HepG2 (cell line): ENCODE data around the gene TRIM23. TPM values are rescaled to one million over a fixed set of nuclear protein-coding genes. Genes with fewer than 3 reads are reported as not detected.

Experiments used
- HES4 ChIP-seq: sonication (generic); formaldehyde crosslinking; IDR thresholded peaks from 2 replicates; pipeline ENCODE4 v1.9.0; 2021; ENCODE audit warnings: mild to moderate bottlenecking, missing genetic modification reagents, borderline replicate concordance
- HIC2 ChIP-seq: sonication (generic); formaldehyde crosslinking; IDR thresholded peaks from 2 replicates; pipeline ENCODE4 v1.9.0; 2022; ENCODE audit warnings: low read depth, missing genetic modification reagents
- KLF9 ChIP-seq: IDR thresholded peaks from 2 replicates; pipeline ENCODE4 v1.6.1; 2016; ENCODE audit warnings: low read depth
- MYC ChIP-seq: sonication (generic); formaldehyde crosslinking; IDR thresholded peaks from 2 replicates; pipeline ENCODE4 v1.9.0; 2021; ENCODE audit warnings: missing genetic modification reagents, borderline replicate concordance
- PRPF4 ChIP-seq: fragments of 200-400 bp; formaldehyde crosslinking; IDR thresholded peaks from 2 replicates; pipeline ENCODE4 v1.6.1; 2016; ENCODE audit warnings: low read length, low read depth; ENCODE audit not compliant: poor library complexity, severe bottlenecking
- RXRB ChIP-seq: IDR thresholded peaks from 2 replicates; pipeline ENCODE4 v1.6.1; 2016; ENCODE audit warnings: borderline replicate concordance, missing genetic modification reagents, missing compliant biosample characterization
- SCMH1 ChIP-seq: sonication (generic); formaldehyde crosslinking; IDR thresholded peaks from 2 replicates; pipeline ENCODE4 v1.9.0; 2021; ENCODE audit warnings: missing genetic modification reagents, mild to moderate bottlenecking, borderline replicate concordance
- TGIF2 ChIP-seq: IDR thresholded peaks from 2 replicates; pipeline ENCODE4 v1.6.1; 2016; ENCODE audit warnings: control low read depth, missing compliant biosample characterization
- ZBTB1 ChIP-seq: sonication (generic); formaldehyde crosslinking; IDR thresholded peaks from 2 replicates; pipeline ENCODE4 v1.4.0; 2020; ENCODE audit warnings: missing genetic modification reagents, borderline replicate concordance
- ZFP62 ChIP-seq: sonication (generic); formaldehyde crosslinking; IDR thresholded peaks from 2 replicates; pipeline ENCODE4 v1.4.0; 2020; ENCODE audit warnings: missing genetic modification reagents
- ZMYM4 ChIP-seq: sonication (generic); formaldehyde crosslinking; IDR thresholded peaks from 2 replicates; pipeline ENCODE4 v1.8.1; 2023; ENCODE audit warnings: mild to moderate bottlenecking, missing genetic modification reagents
- ZNF446 ChIP-seq: sonication (generic); formaldehyde crosslinking; IDR thresholded peaks from 2 replicates; pipeline ENCODE4 v1.5.0; 2020; ENCODE audit warnings: mild to moderate bottlenecking, missing genetic modification reagents
- ZNF547 ChIP-seq: sonication (generic); formaldehyde crosslinking; IDR thresholded peaks from 2 replicates; pipeline ENCODE4 v1.5.1; 2020; ENCODE audit warnings: mild to moderate bottlenecking, missing genetic modification reagents
- ZNF639 ChIP-seq: conservative IDR thresholded peaks from 2 replicates; pipeline ENCODE4 v1.6.1; 2018; ENCODE audit warnings: missing genetic modification reagents
- ZNF709 ChIP-seq: sonication (generic); formaldehyde crosslinking; IDR thresholded peaks from 2 replicates; pipeline ENCODE4 v1.5.0; 2020; ENCODE audit warnings: mild to moderate bottlenecking, missing genetic modification reagents
- ZNF746 ChIP-seq: sonication (generic); formaldehyde crosslinking; IDR thresholded peaks from 2 replicates; pipeline ENCODE4 v1.8.0; 2022; ENCODE audit warnings: mild to moderate bottlenecking, missing genetic modification reagents
- ZNF782 ChIP-seq: sonication (generic); formaldehyde crosslinking; IDR thresholded peaks from 2 replicates; pipeline ENCODE4 v1.4.0; 2020; ENCODE audit warnings: missing genetic modification reagents, mild to moderate bottlenecking, borderline replicate concordance
- ZSCAN30 ChIP-seq: sonication (generic); formaldehyde crosslinking; IDR thresholded peaks from 2 replicates; pipeline ENCODE4 v1.5.0; 2020; ENCODE audit warnings: mild to moderate bottlenecking, missing genetic modification reagents
- ZXDC ChIP-seq: sonication (generic); formaldehyde crosslinking; IDR thresholded peaks from 2 replicates; pipeline ENCODE4 v1.5.0; 2020; ENCODE audit warnings: mild to moderate bottlenecking, missing genetic modification reagents
- polyA plus RNA-seq, 8 experiments: library from polyadenylated mRNA; depleted of rRNA in 3 of 8; stranded (reverse) in 7 of 8; unstranded in 1 of 8; fragments of >200 nt; fragmentation: Illumina TruSeq in 4 of 8; extraction: Trizol in 4 of 8; gene quantifications; 2 replicates each; pipeline versions ENCODE4 v1.2.1 to v1.2.3, GENCODE V29; 2011 to 2016; ENCODE audit warnings: low read depth in 4 of 8, missing spikeins in 1 of 8, mixed read lengths in 1 of 8; ENCODE audit not compliant: insufficient read depth in 1 of 8
- total RNA-seq, 5 experiments: library from RNA; depleted of rRNA; stranded (reverse); fragments of >200 nt; fragmentation: Illumina TruSeq; extraction: Trizol; gene quantifications; 2 replicates each; pipeline ENCODE4 v1.2.3, GENCODE V29; 2016; ENCODE audit warnings: low read depth in 1 of 5
- TF ChIP-seq, protein P1 (sequence below): sonication (generic); formaldehyde crosslinking; IDR thresholded peaks from 2 replicates; pipeline ENCODE4 v1.8.0; 2022; ENCODE audit warnings: missing genetic modification reagents, low read depth, mild to moderate bottlenecking, borderline replicate concordance
- TF ChIP-seq, protein P2 (sequence below): sonication (generic); formaldehyde crosslinking; IDR thresholded peaks from 2 replicates; pipeline ENCODE4 v1.4.0; 2020; ENCODE audit warnings: missing genetic modification reagents

Gene TRIM23
- total and polyA plus RNA-seq, 2 of the 13 experiments (the other 11 are each of a cell fraction or from before 2014, with no cell fraction given) = 4.6 to 11.4 TPM

DNA sequence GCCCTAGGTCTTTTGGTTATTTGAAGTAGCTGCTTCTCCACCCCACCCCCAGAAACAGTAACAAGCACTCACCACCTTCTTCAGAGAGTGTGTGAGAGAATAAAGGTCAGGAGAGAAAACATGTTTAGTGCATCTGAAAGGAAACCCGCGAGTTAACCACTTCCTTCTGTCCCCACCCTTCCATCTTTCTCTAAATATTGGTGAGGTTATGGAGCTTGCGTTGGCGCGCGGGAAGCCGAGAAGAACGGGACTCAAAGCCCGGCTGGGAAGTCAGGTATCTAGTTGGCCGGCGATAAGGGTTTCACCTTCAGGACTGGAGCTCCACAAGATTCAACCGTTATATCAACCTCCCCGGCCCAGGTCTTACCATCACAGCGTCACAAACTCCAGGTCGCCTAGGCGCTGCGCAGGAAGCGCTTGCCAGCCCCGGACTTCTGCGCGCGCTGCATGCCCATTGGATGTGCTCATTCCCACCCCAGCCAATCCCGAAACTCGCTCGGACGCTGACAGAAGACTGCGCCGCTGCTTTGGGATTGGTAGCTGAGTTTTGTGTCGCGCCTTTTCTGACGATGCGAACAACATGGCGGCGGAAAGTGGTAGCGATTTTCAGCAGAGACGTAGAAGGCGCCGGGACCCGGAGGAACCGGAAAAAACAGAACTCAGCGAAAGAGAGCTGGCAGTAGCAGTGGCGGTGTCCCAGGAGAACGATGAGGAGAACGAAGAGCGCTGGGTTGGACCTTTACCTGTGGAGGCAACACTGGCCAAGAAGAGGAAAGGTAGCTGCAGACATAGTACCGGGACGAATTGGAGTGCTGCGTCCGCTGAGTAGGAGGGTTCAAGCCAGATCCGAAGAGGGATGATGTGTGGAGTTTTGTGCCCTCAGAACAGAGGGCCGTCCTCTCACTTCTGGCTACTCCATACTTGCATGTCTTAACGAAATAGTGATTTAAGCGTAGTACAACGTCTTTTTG is 61.1 kb downstream of the TRIM23 start, which contains the start of the genes CENPK and PPWD1 (continued):
- 0 out of 2 replicates have a peak, but pooled peaks have one; percentile 86 for TF ChIP-seq ZSCAN30 (CRISPR knock-in tag)
- no peak for TF ChIP-seq ZNF782 (CRISPR knock-in tag)
- TF ChIP-seq ZNF709 (CRISPR knock-in tag) = no peak; the same call in none of the 2 replicates
- no peak for TF ChIP-seq PRPF4
- TF ChIP-seq, protein P1, sequence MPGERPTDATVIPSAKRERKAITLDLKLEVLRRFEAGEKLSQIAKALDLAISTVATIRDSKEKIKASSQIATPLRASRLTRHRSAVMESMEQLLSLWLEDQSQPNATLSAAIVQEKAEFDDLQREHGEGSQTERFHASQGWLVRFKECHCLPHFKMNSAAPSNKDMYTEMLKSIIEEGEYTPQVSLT (CRISPR knock-in tag) = no peak
- TF ChIP-seq ZFP62 (CRISPR knock-in tag) = no peak
- TF ChIP-seq SCMH1 (CRISPR knock-in tag) = no peak
- no peak for TF ChIP-seq ZNF746
- no peak for TF ChIP-seq TGIF2 (CRISPR knock-in tag)
- TF ChIP-seq ZMYM4 (CRISPR knock-in tag) = peak; percentile 100
- TF ChIP-seq, protein P2, sequence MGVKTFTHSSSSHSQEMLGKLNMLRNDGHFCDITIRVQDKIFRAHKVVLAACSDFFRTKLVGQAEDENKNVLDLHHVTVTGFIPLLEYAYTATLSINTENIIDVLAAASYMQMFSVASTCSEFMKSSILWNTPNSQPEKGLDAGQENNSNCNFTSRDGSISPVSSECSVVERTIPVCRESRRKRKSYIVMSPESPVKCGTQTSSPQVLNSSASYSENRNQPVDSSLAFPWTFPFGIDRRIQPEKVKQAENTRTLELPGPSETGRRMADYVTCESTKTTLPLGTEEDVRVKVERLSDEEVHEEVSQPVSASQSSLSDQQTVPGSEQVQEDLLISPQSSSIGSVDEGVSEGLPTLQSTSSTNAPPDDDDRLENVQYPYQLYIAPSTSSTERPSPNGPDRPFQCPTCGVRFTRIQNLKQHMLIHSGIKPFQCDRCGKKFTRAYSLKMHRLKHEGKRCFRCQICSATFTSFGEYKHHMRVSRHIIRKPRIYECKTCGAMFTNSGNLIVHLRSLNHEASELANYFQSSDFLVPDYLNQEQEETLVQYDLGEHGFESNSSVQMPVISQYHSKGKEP (CRISPR knock-in tag) = 0 out of 2 replicates have a peak, but pooled peaks have one; percentile 17
- no peak for TF ChIP-seq KLF9
- TF ChIP-seq HIC2 (CRISPR knock-in tag) = no peak
- no peak; the same call in 1 of the 2 replicates for TF ChIP-seq HES4 (CRISPR knock-in tag)
- TF ChIP-seq ZNF639 (CRISPR knock-in tag) = no peak
- peak; percentile 57; the same call in 1 of the 2 replicates for TF ChIP-seq RXRB (CRISPR knock-in tag)
- no peak for TF ChIP-seq ZNF446 (CRISPR knock-in tag)
- no peak; the same call in 1 of the 2 replicates for TF ChIP-seq MYC (CRISPR knock-in tag)
- TF ChIP-seq ZBTB1 = no peak
- no peak for TF ChIP-seq ZXDC (CRISPR knock-in tag)
- TF ChIP-seq ZNF547 (CRISPR knock-in tag) = no peak
